Kidney epithelial cell (primary cell): Measurements from ENCODE around the gene FILIP1L. TPM values are rescaled to one million over a fixed set of nuclear protein-coding genes. Genes with fewer than 3 reads are reported as not detected.

ENCODE experiments used
- DNase-seq: peaks from one replicate; pipeline ENCODE4 v3.0.0-alpha.2; 2010; ENCODE audit warnings: low read depth
- H3K27me3 ChIP-seq: 2 replicates; pipeline ENCODE4 v1.6.0; 2011; ENCODE audit warnings: low read length; ENCODE audit not compliant: control insufficient read depth, insufficient read depth
- H3K36me3 ChIP-seq: 2 replicates; pipeline ENCODE4 v1.5.1; 2011; ENCODE audit warnings: low read length; ENCODE audit not compliant: control insufficient read depth, insufficient read depth
- H3K4me3 ChIP-seq: 2 replicates; pipeline ENCODE4 v1.5.1; 2011; ENCODE audit warnings: low read depth, mild to moderate bottlenecking, control low read depth, low read length
- CTCF ChIP-seq: IDR thresholded peaks from 2 replicates; pipeline ENCODE4 v1.5.1; 2011; ENCODE audit warnings: mild to moderate bottlenecking, moderate library complexity, low read length, control low read depth, inconsistent platforms; ENCODE audit not compliant: insufficient read depth, poor library complexity, severe bottlenecking
- total RNA-seq: library from RNA; depleted of rRNA; stranded (reverse); fragments of >200 nt; gene quantifications from 2 replicates; pipeline ENCODE4 v1.2.3, GENCODE V29; 2015

FILIP1L gene
- total RNA-seq = 14.9 and 15.6 TPM in 2 replicates

GRCh38 chr3:100114413-100115030 lies at the start of gene FILIP1L:
TSS of gene FILIP1L (minus strand) at chr3:100114501.
- DNase-seq = no peak
- TF ChIP-seq CTCF = no peak
- Histone ChIP-seq H3K4me3 (no peak within 1 kb of the TSS), H3K36me3 (no peaks in the 10 kb centered on the region), H3K27me3 (no peaks in the 10 kb centered on the region)

- H3K4me3 ChIP-seq = no peak overlapping the region
- H3K27me3 ChIP-seq = no peaks in the 10 kb centered on the region
- no peak for DNase-seq
- TF ChIP-seq CTCF = no peak
- no peaks in the 10 kb centered on the region for H3K36me3 ChIP-seq
Observed at GRCh38 chr3:100163787-100164186, 49.5 kb upstream of the FILIP1L start.

- no peak for TF ChIP-seq CTCF
- no peaks in the 10 kb centered on the region for H3K27me3 ChIP-seq
- H3K36me3 ChIP-seq = no peaks in the 10 kb centered on the region
- no peak for DNase-seq
- H3K4me3 ChIP-seq = no peak overlapping the region
Observed at GRCh38 chr3:100160521-100160920, 46.2 kb upstream of the FILIP1L start.

DNA sequence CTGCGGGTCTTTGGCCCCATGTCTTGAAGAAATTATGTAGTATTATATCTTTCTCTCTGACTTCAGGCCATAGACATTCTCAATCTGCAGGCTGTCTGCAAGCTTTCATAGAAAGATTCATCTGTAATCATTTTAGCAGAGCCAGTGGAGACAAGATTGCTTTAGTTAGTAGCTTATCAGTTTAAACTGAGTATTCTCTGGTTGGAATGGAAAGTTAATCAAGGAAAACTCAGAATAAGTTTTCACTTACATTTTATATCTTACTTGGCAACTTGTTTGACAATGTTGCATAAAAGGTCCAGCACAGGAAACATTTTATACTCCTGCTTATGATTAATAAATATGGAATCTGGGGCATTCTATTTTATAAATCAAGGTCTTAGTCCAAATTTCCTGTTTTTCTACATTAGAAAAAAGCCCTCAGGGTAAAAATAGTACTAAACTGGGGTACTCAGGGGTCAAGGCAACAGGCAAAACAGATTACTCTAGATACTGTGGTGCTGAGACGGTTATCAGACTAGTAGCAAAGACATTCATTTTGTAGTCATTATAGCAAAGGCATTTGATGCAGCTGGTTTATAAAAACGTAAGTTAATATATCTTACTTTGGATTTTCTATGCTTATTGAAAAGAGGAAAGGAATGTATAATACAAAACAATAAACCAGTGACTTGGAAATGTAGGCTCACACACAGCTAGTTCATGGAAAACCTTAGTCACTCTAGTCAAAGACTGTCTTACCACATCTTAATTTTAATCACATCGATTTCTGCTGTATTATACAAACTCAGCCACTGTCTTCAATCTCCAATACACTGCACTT lies 45.2 kb upstream of the FILIP1L start:
- DNase-seq = no peak
- TF ChIP-seq CTCF = no peak

GRCh38 chr3:100158918-100159330 lies 44.6 kb upstream of the FILIP1L start:
- Histone ChIP-seq H3K4me3 (no peak overlapping the region), H3K27me3 (no peaks in the 10 kb centered on the region), H3K36me3 (no peaks in the 10 kb centered on the region)
- no peak for DNase-seq
- no peak for TF ChIP-seq CTCF

More for the DNA sequence above, 45.2 kb upstream of the FILIP1L start:
- Histone ChIP-seq H3K4me3 (no peak overlapping the region), H3K36me3 (no peaks in the 10 kb centered on the region), H3K27me3 (no peaks in the 10 kb centered on the region)

DNA sequence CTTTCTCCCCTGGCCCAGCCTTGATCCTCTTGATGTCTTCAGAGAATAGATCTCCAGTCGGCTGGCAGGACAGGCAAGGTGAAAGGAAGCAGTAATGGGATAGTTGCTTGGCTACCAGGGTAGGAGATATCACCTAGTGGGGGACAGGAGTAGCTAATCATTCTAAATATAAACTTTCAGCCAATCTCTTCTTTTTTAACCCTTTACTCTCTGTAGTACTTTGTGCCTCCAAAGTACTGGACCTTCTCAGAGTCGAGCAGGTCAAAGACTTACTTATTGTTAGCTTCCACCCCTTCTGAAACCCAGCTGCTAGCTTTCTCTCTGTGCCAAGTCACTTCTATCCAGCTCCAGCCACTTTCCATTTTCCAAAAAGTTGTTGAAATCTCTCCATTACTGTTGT lies 43.4 kb upstream of the FILIP1L start:
- H3K36me3 ChIP-seq = no peaks in the 10 kb centered on the region
- H3K27me3 ChIP-seq = no peaks in the 10 kb centered on the region
- no peak overlapping the region for H3K4me3 ChIP-seq
- TF ChIP-seq CTCF = no peak
- no peak for DNase-seq
